SHP77 (cell line): ENCODE results near the gene EME1.
A peak's percentile ranks its signal among the peaks of the same experiment; 100 is the strongest.

Experiments
- DNase-seq, 2 experiments: peaks; one replicate each; lab custom pipeline; 2025; lab: John Stamatoyannopoulos, UW

EME1 gene

DNA sequence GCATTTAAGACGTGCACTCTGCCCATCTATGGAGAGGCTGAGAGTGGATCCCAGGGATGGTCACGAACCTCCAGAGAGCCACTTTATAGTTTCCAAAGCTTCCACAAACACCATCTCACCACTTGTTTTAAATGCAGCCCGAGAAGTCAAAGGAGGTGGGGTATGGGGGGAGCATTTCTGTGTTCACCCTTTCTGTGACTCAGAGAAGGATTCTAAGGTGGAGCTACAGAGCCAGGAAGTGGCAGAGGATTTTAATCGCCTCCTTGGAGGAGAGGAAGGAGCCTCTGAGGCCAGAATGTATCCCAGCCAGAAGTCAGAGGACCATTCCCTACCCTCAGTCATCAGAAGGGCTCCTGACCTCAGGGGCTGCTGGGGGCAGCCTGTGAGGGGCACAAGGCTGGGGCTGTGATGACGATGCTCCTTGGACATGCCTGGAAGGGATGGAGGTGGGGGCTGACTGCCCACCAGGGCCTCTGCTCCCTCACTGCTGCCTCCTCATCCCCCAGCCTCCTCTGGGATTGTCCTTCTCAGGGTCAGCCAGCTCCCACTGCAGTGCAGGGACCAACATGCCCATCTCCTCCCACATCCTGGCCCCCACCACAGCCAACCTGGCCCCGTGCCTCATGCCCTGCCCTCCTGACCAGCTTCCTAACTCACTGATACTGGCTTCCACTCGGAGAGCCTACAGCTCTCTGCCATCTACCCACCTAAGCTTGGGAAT is 24.3 kb upstream of the EME1 start:
- no peak for DNase-seq

DNA sequence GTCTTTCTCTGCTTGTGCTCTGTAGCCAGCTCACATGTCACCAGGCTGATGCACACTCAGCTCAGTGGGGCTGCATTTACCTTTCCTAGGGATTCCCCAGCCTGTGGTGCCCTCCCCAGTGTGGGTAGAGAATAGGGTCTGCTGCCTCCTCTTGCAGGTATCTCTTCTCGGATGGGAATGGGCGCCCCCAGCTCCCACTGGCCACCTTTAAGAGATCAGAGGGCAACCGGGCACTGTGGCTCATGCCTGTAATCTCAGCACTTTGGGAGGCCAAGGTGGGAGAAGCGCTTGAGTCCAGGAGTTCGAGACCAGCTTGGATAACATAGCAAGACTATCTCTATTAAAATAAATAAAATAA is 23.8 kb upstream of the EME1 start:
- no peak for DNase-seq

DNA sequence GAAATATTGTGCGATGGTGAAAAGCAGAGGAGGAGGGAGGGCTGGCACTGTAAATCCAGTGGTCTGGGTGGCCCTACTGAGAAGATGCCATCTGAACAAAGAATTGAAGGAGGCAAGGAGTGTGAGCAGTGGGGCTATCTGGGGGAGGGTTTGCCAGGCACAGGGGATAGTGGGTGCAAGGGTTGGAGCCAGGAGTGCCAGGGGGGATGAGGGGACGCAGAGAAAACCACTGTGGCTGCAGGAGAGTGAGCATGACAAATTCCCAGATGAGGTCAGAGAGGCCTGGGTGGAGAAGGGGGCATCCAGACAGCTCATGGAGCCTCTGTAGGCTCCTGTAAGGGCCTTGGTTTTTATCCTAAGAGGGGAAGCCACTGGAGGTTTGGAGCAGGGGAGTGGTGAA is 22.3 kb upstream of the EME1 start:
- no peak for DNase-seq

DNA sequence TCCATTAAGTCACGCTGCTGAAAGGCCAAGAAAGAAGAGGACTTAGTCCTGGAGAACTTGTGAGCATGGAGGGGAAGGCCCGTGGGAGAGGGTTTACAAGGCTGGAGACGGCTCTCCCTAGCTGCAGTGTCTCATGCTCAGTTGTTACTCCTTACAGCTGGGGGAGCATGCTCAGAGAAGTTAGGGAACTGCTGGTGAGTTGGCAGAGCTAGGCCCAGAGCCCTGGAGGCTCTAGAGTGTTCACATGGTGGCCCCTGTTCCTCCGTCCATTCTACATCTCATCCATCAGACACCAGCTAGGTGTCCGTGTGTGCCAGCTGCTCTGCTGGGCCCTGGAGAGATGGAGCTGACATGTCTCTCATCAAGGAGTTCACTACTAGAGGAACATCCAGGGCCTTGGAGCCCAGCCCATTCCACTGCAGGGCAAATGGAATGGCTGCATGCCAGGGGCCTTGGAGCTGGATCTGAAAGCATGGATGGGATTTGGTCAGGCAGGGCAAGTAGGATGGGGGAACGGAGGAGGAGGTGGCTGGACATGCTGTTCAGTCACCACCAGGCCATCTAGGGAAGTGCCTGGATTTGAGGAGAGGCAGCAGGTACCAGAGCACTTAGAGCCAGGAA is 20.8 kb upstream of the EME1 start:
- no peak for DNase-seq

DNA sequence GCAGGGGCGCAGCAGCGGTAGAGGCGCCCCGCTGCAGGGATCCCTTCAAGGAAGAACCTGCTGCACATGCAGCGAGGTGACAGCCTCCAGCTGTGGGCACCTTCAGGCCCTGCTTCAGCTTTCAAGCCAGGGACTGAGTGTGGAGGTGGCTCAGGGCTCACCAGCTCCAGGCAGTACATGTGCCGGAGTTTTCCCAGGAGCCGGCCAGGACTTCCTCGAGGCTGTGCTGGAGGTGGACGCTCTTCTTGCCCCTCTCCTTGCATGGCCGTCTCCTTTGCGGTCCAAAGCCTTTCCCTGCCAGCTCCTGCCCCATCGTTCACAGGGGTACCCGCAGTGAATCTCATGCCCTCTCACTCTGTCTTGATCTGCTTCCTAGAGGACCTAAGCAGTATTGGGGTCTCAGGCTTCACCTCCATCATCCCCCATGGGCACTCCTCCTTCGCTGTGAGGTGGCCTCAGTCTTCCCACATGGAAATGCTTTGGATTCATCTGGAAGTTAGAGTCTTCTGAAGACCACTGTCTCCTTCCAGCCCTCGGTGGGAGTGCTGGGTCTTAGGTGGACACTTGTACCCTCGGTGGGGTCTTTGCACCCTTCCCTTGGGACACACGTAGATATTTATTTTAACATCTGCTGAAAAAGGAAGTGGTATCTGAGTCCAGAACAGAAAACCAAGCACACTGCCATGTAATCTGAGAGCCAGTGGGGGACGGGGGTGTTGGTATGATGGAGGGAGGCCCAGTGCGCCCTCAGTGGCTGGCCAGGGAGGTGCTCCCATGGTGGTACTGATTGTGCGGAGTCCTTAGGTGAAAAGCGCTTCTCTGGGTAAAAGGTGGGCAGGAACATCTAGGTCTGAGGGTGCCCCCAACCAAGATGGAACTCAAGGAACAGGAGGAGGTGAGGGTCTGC is 20.1 kb upstream of the EME1 start:
- no peak for DNase-seq

DNA sequence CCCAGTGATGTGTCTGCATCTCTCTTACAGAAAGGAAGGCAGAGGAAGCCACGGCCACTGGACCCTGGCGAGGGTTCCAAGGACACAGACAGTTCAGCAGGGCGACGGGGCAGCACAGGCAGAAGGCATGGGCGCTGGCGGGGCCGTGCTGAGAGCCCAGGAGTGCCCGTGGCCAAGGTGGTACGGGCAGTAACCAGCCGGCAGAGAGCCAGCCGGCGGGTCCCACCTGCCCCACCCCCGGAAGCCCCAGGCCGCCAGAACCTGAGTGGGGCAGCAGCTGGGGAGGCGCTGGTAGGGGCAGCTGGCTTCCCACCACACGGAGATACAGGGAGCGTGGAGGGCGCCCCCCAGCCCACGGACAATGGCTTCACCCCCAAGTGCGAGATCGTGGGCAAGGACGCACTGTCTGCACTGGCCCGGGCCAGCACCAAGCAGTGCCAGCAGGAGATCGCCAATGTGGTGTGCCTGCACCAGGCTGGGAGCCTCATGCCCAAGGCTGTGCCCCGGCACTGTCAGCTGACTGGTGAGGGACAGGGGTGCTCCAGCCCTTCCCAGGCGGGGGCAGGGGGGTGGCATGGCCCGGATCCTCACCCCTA is 19.3 kb upstream of the EME1 start:
- DNase-seq: no peak

DNA sequence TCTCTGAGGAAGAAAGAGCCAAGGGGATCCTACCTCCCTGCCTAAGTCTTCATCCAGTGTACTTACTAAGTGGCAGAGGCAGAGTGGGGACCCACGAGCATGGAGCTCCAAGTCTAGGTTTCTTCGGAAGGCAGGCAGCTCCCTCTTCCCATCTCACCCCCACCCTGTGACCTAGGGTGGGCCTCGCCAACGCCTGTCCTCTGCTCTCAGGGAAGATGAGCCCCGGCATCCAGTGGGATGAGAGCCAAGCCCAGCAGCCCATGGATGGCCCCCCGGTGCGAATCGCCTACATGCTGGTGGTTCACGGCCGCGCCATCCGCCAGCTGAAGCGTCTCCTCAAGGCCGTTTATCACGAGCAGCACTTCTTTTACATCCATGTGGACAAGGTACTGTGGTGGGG is 18.8 kb upstream of the EME1 start:
- DNase-seq: no peak

DNA sequence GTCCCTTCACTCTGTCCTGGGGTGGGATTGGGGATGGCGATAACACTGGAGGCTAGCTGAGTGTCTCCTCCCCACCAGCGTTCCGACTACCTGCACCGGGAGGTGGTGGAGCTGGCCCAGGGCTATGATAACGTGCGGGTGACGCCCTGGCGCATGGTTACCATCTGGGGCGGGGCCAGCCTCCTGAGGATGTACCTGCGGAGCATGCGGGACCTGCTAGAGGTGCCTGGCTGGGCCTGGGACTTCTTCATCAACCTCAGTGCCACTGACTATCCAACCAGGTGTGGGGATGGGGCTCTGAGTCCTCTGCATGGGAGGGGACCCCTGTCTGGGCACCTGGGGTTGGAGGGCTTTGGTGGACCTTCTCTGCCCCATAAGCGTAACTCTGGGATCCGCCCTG is 18.3 kb upstream of the EME1 start:
- no peak for DNase-seq

DNA sequence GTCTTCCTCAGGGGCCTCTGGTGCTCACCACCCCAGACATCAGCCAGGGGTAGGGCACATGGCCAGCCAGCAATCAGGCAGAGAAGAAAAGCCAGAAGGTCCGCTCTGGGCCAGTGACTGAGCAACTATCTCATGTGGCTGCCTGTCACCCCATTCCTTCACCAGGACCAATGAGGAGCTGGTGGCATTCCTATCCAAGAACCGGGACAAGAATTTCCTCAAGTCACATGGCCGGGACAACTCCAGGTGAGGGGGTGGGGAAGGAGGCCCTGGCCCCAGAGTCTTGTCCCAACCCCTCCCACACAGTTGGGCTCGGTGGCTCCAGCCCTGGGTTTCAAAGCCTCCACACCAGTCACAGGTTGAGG is 17.7 kb upstream of the EME1 start:
- DNase-seq: no peak

DNA sequence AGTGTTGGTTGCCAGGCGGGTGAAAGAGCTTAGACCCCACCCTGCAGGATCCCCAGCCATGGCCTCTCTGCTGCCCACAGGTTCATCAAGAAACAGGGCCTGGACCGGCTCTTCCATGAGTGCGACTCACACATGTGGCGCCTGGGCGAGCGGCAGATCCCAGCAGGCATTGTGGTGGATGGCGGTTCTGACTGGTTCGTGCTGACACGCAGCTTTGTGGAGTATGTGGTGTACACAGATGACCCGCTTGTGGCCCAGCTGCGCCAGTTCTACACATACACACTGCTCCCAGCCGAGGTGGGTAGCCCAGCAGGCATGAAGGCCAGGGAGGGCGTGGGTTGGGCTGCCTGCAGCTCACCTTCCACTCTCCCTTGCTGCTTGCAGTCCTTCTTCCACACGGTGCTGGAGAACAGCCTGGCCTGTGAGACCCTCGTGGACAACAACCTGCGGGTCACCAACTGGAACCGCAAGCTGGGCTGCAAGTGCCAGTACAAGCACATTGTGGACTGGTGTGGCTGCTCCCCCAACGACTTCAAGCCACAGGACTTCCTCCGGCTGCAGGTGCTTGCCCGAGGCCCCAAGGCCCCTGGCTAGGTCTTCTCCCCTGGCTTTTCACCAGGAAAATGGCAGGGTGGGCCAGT is 17.2 kb upstream of the EME1 start:
- no peak for DNase-seq

DNA sequence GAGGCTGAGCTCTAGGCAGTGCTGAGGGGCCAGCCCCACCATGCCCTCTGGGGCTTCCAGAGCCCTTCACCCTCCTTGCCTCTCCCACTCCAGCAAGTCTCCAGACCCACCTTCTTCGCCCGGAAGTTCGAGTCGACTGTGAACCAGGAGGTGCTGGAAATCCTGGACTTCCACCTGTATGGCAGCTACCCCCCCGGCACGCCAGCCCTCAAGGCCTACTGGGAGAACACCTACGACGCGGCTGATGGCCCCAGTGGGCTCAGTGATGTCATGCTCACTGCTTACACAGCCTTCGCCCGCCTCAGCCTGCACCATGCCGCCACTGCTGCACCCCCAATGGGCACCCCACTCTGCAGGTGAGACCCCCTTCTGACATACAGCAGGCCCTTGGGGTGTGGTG is 16.6 kb upstream of the EME1 start:
- DNase-seq: no peak

DNA sequence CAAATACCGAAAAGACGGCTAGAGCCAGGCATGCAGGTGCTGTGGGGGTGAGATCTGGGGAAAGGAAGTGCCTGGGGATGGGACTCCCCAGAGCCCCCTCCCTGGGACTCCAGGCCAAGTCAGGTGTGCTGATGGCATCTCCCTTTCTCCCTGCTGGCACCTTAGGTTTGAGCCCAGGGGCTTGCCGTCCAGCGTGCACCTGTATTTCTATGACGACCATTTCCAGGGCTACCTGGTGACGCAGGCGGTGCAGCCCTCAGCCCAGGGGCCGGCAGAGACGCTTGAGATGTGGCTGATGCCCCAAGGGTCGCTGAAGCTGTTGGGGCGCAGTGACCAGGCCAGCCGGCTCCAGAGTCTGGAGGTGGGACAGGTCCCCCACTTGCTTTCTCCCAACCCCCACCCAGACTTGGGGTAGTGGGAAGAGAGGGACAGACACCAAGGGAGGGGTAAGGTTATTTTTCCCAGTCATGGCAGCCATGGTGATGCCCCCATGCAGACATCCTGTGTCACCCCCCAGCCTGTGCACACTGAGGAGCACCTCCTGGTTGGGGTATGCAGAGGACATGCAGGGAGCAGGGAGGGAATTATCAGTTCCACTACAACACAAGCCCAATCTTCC is 16.0 kb upstream of the EME1 start:
- DNase-seq: no peak

DNA sequence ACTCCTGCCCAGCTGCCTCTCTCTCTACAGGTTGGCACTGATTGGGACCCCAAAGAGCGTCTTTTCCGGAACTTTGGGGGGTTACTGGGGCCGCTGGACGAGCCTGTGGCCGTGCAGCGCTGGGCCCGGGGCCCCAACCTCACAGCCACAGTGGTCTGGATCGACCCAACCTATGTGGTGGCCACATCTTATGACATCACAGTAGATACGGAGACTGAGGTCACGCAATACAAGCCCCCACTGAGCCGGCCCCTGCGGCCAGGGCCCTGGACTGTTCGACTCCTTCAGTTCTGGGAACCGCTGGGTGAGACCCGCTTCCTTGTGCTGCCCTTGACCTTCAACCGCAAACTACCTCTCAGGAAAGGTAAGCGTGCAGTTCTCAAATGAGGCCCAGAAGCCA is 14.9 kb upstream of the EME1 start:
- no peak for DNase-seq

DNA sequence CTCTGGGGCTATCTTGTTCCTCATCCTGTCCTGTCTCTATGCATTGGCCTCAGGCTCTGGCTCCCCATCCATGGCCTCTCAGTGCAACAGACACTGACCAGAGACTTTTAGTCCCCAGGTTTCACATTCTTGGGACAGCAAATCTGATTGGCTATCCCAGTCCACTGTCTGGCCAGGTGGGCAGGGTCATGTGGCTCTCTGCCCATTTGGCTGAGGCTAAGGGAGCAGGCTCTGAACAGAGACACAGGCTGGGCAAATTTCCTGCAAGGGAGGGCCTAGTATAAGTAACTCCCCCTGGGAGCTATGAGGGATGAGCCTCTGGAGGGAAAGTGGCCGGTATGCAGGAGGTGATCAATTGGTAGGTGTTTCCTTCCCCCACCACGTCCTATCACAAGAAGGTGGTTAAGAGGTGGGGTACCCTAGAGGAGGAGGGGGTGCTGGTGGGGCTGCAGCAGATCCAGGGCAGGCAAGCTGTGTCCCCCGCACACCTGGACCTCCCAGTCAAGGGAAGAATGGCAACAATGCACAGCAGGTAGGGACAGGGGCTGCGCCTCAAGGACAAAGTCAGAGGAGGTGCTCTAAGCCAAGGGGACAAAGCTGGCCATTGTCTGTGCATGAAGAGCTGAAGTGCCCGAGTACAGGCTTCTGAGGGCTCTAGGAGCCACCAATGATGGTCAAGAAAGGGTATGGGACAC is 13.9 kb upstream of the EME1 start:
- no peak for DNase-seq

DNA sequence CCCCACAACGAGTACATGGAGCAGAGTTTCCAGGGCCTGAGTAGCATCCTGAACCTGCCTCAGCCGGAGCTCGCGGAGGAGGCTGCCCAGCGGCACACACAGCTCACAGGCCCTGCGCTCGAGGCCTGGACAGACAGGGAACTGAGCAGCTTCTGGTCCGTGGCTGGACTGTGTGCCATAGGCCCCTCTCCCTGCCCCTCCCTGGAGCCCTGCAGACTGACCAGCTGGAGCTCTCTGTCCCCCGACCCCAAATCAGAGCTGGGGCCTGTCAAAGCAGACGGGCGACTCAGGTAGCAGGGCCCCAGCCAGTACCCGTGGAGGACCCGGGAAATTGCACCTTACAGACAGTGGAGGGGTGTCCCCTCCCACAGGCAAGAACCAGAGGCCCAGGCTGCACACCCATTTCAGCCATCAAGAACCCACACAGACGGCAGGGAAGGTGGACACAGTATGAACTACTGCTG is 13.0 kb upstream of the EME1 start:
- no peak for DNase-seq

DNA sequence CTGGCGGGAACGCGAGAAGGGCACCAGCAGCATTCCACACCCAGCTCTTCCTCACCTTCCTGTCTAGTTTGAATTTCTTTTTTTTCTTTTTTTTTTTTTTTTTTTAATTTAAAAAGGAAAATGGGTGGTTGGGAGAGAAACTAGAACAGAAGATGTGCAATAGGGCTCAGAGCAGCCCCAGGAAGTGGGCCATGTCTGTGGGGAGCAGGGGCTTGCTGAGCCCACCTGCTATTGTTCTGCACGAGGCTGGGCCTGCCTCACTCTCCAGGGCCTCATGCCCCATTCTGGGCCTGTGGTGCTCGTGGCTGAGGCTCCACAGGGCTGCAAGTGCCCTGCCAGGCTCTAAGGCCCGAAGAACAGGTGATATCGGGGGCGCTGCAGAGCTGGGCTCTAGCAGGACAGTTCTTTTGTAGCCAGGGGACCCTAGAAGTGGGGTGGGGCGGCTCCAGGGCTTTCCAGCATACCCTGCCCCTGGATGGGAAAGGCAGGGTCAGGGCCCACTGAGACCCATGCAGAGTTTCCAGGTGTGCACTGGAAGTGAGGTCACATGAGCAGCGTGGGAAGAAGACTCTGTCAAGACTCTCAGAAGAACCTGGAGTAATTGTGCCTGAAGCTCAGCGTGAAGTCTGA is 12.4 kb upstream of the EME1 start:
- no peak for DNase-seq

DNA sequence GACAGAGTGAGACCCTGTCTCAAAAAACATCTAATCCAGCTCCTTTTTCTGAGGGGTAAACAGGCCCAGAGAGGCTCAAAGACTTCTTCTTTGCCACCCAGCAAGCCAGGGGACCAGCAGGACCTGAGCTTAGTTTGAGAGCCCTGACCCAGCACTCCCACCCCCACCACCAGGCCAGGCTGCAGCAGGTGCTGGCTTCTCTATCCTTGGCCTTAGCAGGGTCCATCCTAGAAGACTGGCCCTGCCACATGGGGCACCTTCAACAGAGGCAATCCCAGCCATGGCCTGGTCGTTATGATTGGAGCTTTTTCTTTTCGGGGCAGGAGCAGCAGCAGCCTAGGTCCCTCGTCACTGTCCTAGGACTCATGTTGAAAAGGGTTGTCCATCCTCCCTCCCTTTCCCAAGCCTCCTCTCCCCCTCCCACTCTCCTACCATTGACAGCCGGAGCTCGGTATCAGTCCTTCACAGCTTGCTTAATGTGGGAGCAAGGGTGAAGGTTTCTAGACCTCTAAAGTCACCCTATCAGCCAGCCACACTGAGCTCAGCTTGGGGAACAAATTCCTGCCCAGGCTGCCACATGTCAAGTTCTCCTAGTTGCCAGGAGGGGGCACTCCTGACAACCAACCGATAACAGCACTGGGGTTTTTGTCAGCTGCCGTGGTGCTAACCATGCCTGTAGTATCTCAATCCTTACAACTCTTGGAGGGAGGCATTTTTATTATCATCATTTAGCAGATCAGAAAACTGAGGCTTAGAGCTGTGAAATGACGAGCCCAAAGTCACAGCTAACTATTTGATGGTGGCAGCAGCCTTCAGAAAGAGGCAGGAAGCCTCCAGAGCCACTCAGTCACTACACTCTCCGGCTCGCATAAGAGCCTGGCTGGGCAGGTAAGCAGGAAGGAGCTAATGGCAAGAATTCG is 11.2 kb upstream of the EME1 start:
- DNase-seq: peak; percentile 10 to 60

DNA sequence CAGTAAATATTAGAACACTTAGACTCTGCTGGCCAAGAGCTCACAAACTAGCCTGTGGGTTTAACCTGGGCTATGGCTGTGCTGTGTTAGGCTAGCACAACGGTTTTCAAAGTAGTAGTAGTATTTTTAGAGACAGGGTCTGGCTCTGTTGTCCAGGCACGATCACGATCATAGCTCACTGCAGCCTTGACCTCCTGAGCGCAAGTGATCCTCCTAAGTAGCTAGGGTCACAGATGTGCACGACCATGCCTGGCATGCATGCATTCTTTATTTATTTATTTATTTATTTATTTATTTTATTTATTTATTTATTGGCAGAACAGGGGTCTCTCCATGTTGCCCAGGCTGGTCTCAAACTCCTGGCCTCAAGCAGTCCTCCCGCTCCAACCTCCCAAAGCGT is 10.4 kb upstream of the EME1 start:
- DNase-seq: no peak

DNA sequence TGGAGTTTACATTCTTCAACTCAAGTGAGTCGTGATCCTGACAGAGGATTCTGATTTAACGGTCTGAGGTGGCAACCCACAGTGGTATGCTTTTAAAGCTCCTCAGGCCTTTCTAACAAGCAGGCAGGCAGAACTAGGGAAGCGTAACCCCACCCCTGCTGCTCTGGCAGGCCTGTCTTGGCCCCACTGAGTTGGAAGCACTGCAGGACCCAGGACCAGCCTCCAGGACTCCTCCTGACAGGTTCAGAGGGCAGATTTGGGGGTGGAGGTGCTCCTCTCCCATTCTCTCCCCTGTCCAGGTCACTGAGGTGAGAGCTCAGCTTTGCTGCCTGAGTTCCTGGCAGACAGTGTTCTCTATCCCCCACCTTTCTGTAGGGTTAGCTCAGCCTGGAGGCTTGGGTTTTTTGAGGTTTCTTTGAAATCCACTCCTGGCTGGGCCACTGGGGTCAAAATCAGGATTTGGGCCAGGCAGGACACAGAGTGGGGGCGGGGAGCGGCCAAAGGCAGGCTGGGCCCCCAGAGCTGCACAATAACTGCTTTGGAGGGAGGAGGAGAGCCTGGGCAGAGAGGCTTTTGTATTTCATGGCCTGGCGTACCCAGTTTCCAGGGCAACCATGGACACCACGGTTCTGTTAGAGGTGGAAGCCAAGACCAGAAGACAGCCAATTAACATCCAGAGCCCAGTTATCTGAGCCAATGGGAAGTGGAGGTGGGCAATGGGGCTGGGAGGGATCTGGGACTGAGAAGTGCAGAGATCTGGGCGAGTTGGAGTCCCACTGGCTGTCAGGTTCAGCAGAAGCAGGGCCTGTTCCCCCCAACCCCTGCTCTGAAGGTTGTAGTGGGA is 9.6 kb upstream of the EME1 start:
- DNase-seq: no peak
